Liver (tissue), 9 donors: Measurements from ENCODE around the gene IPPK. TPM values are rescaled to one million over a fixed set of nuclear protein-coding genes. Genes with fewer than 3 reads are reported as not detected.

Experiments used
- DNase-seq: peaks from one replicate; pipeline ENCODE4 v3.0.0-alpha.2; 2017; ENCODE audit warnings: low spot score
- H3K27ac ChIP-seq, 2 donors: one replicate each; pipeline ENCODE4 v1.7.0; 2013; ENCODE audit warnings: inconsistent platforms in 2 of 2, low read length in 2 of 2, control low read depth in 1 of 2, low read depth in 1 of 2, mild to moderate bottlenecking in 1 of 2
- H3K27me3 ChIP-seq, 4 donors: one replicate each; pipeline versions ENCODE4 v1.6.1 to v1.7.0; 2013; ENCODE audit warnings: low read length in 3 of 4, inconsistent platforms in 1 of 4, mild to moderate bottlenecking in 1 of 4, moderate library complexity in 1 of 4; ENCODE audit not compliant: control insufficient read depth in 4 of 4, insufficient read depth in 4 of 4
- H3K36me3 ChIP-seq, 4 donors: one replicate each; pipeline versions ENCODE4 v1.6.1 to v1.7.0; 2013; ENCODE audit warnings: low read length in 3 of 4, mild to moderate bottlenecking in 3 of 4, low read depth in 1 of 4, moderate library complexity in 1 of 4; ENCODE audit not compliant: control insufficient read depth in 4 of 4, insufficient read depth in 3 of 4
- H3K4me1 ChIP-seq, 4 donors: one replicate each; pipeline versions ENCODE4 v1.6.1 to v1.7.0; 2013; ENCODE audit warnings: low read length in 3 of 4, mild to moderate bottlenecking in 3 of 4, moderate library complexity in 1 of 4; ENCODE audit not compliant: control insufficient read depth in 4 of 4, insufficient read depth in 4 of 4
- H3K4me3 ChIP-seq, 3 donors: one replicate each; pipeline versions ENCODE4 v1.6.1 to v1.7.0; 2013; ENCODE audit warnings: low read length in 3 of 3, control low read depth in 1 of 3, low read depth in 1 of 3, mild to moderate bottlenecking in 1 of 3
- H3K9ac ChIP-seq, 2 donors: one replicate each; pipeline ENCODE4 v1.7.0; 2013; ENCODE audit warnings: low read length in 2 of 2, mild to moderate bottlenecking in 2 of 2, moderate library complexity in 2 of 2, control low read depth in 1 of 2, low read depth in 1 of 2
- H3K9me3 ChIP-seq, 4 donors: one replicate each; pipeline versions ENCODE4 v1.6.1 to v1.7.0; 2013; ENCODE audit warnings: low read length in 3 of 4; ENCODE audit not compliant: control insufficient read depth in 4 of 4
- ATF3 ChIP-seq: IDR thresholded peaks from 2 replicates; pipeline ENCODE4 v1.6.1; 2016; ENCODE audit warnings: antibody characterized with exemption
- CTCF ChIP-seq: fragments of 150-350 bp; IDR thresholded peaks from 2 replicates; pipeline ENCODE4 v1.5.1; 2017; ENCODE audit warnings: improper control_type of control experiment, low read depth, low read length; ENCODE audit not compliant: missing input control
- FOXA1 ChIP-seq: IDR thresholded peaks from 2 replicates; pipeline ENCODE4 v1.6.1; 2016; ENCODE audit warnings: antibody characterized with exemption
- FOXA2 ChIP-seq: IDR thresholded peaks from 2 replicates; pipeline ENCODE4 v1.6.1; 2016; ENCODE audit warnings: antibody characterized with exemption
- GABPA ChIP-seq, 2 donors: IDR thresholded peaks in 1 of 2; conservative IDR thresholded peaks in 1 of 2; 2 replicates each; pipeline ENCODE4 v1.6.1; 2016; ENCODE audit warnings: antibody characterized with exemption in 2 of 2, mild to moderate bottlenecking in 1 of 2, moderate library complexity in 1 of 2
- HNF4A ChIP-seq, 2 donors: conservative IDR thresholded peaks; 2 replicates each; pipeline ENCODE4 v1.6.1; 2016; ENCODE audit warnings: antibody characterized with exemption in 2 of 2, mild to moderate bottlenecking in 2 of 2
- HNF4G ChIP-seq: IDR thresholded peaks from 2 replicates; pipeline ENCODE4 v1.6.1; 2016; ENCODE audit warnings: antibody characterized with exemption
- JUND ChIP-seq, 2 donors: IDR thresholded peaks; 2 replicates each; pipeline ENCODE4 v1.6.1; 2016; ENCODE audit warnings: antibody characterized with exemption in 2 of 2
- NR2F2 ChIP-seq: IDR thresholded peaks from 2 replicates; pipeline ENCODE4 v1.6.1; 2016; ENCODE audit warnings: antibody characterized with exemption
- RAD21 ChIP-seq, 2 donors: IDR thresholded peaks; 2 replicates each; pipeline ENCODE4 v1.6.1; 2016; ENCODE audit warnings: antibody characterized with exemption in 2 of 2, mild to moderate bottlenecking in 2 of 2
- RXRA ChIP-seq, 2 donors: IDR thresholded peaks; 2 replicates each; pipeline ENCODE4 v1.6.1; 2017 to 2018; ENCODE audit warnings: antibody characterized with exemption in 2 of 2, mild to moderate bottlenecking in 1 of 2
- SP1 ChIP-seq: IDR thresholded peaks from 2 replicates; pipeline ENCODE4 v1.6.1; 2018; ENCODE audit warnings: antibody characterized with exemption, mild to moderate bottlenecking
- TAF1 ChIP-seq: conservative IDR thresholded peaks from 2 replicates; pipeline ENCODE4 v1.6.1; 2016; ENCODE audit warnings: antibody characterized with exemption, mild to moderate bottlenecking
- YY1 ChIP-seq: IDR thresholded peaks from 2 replicates; pipeline ENCODE4 v1.6.1; 2016; ENCODE audit warnings: antibody characterized with exemption, mild to moderate bottlenecking
- ZBTB33 ChIP-seq: IDR thresholded peaks from 2 replicates; pipeline ENCODE4 v1.6.1; 2016; ENCODE audit warnings: antibody characterized with exemption
- WGBS: extraction: QIAGEN DNeasy Blood & Tissue Kit; methylation state at CpG from one replicate; pipeline ENCODE4 v1.1.7; 2013; 5-methylcytosine and 5-hydroxymethylcytosine counted together
- polyA plus RNA-seq, 2 donors: library from polyadenylated mRNA; stranded (reverse) in 1 of 2; unstranded in 1 of 2; fragments of 200-250 nt in 1 of 2; fragments of >200 nt in 1 of 2; fragmentation: Nextera tagmentation in 1 of 2; extraction: Ambion mirVana in 1 of 2; gene quantifications; one replicate each; pipeline versions ENCODE4 v1.2.1 to v1.2.3, GENCODE V29; 2013 to 2015
- total RNA-seq, 2 donors: library from RNA; depleted of rRNA; stranded (reverse); fragments of >200 nt; gene quantifications; one replicate each; pipeline ENCODE4 v1.2.3, GENCODE V29; 2014
- donor health status: healthy.
- donor health status: healthy.
- donor health status: healthy.
- donor health status: healthy.
- donor health status: healthy.

The IPPK gene
- total and polyA plus RNA-seq, 4 donors = 2.1 to 5.9 (median 3.6) TPM

GRCh38 chr9:92614123-92614510, 55.8 kb downstream of the IPPK start:
- H3K27me3 ChIP-seq = no peaks in the 10 kb centered on the region
- H3K9ac ChIP-seq = no peak overlapping the region
- H3K4me3 ChIP-seq = no peak overlapping the region
- peaks cover 5 to 35% (median 30%) of the 10 kb centered on the region in 4 donors for H3K4me1 ChIP-seq
- H3K27ac ChIP-seq = no peak overlapping the region
- no peaks in the 10 kb centered on the region for H3K9me3 ChIP-seq
- TF ChIP-seq YY1 (no peak), GABPA (IDR thresholded peaks at IDR 0.05 in 1 of 2, conservative IDR thresholded peaks at IDR 0.05 in 1 of 2) (no peak), SP1 (no peak), NR2F2 (no peak)
- WGBS = 97% methylated on average over 9 of the region's 9 CpGs
- no peak for DNase-seq
- peaks cover 3 to 8% (median 4%) of the 10 kb centered on the region in 4 donors for H3K36me3 ChIP-seq

GRCh38 chr9:92613268-92614122, 56.4 kb downstream of the IPPK start:
- 98% methylated on average over 23 of the region's 23 CpGs for WGBS
- no peak overlapping the region for H3K9ac ChIP-seq
- no peak overlapping the region for H3K27ac ChIP-seq
- TF ChIP-seq HNF4G (no peak), RXRA (IDR thresholded peaks at IDR 0.05) (no peak), CTCF (no peak), TAF1 (no peak), FOXA1 (no peak), GABPA (IDR thresholded peaks at IDR 0.05 in 1 of 2, conservative IDR thresholded peaks at IDR 0.05 in 1 of 2) (no peak), RAD21 (IDR thresholded peaks at IDR 0.05) (no peak), HNF4A (conservative IDR thresholded peaks at IDR 0.05) (no peak), NR2F2 (no peak), SP1 (no peak), JUND (IDR thresholded peaks at IDR 0.05) (no peak), YY1 (no peak), FOXA2 (no peak), ZBTB33 (no peak)
- no peaks in the 10 kb centered on the region for H3K9me3 ChIP-seq
- H3K36me3 ChIP-seq = peaks cover 3 to 8% (median 4%) of the 10 kb centered on the region in 4 donors
- peaks cover 5 to 29% (median 24%) of the 10 kb centered on the region in 4 donors for H3K4me1 ChIP-seq
- DNase-seq = no peak
- no peaks in the 10 kb centered on the region for H3K27me3 ChIP-seq
- no peak overlapping the region for H3K4me3 ChIP-seq

GRCh38 chr9:92612816-92613215, 57.1 kb downstream of the IPPK start:
- H3K27ac ChIP-seq = no peak overlapping the region
- no peak for TF ChIP-seq RXRA (IDR thresholded peaks at IDR 0.05)
- TF ChIP-seq YY1 = no peak
- no peak for TF ChIP-seq HNF4G
- no peak for TF ChIP-seq RAD21 (IDR thresholded peaks at IDR 0.05)
- TF ChIP-seq JUND (IDR thresholded peaks at IDR 0.05) = no peak
- TF ChIP-seq HNF4A (conservative IDR thresholded peaks at IDR 0.05) = no peak
- no peak for TF ChIP-seq CTCF
- no peak for TF ChIP-seq SP1
- TF ChIP-seq ATF3 = no peak
- TF ChIP-seq ZBTB33 = no peak
- no peak for TF ChIP-seq NR2F2

More at GRCh38 chr9:92612816-92613215, 57.1 kb downstream of the IPPK start:
- no peak for DNase-seq
- H3K9me3 ChIP-seq = no peaks in the 10 kb centered on the region
- no peaks in the 10 kb centered on the region for H3K27me3 ChIP-seq
- WGBS = 97% methylated on average over 11 of the region's 11 CpGs
- H3K4me1 ChIP-seq = peaks cover 5 to 22% (median 18%) of the 10 kb centered on the region in 4 donors
- no peak overlapping the region for H3K9ac ChIP-seq
- no peak overlapping the region for H3K4me3 ChIP-seq
- peaks cover 3 to 8% (median 4%) of the 10 kb centered on the region in 4 donors for H3K36me3 ChIP-seq
